Measurements from ENCODE around the gene NT5M. TPM values are rescaled to one million over a fixed set of nuclear protein-coding genes. Genes with fewer than 3 reads are reported as not detected.
A peak's percentile ranks its signal among the peaks of the same experiment; 100 is the strongest.

The NT5M gene
- total and polyA plus RNA-seq, 9 of the 15 experiments (the other 6 are each of a cell fraction or from before 2014, with no cell fraction given) = 0.24 to 10.1 (median 3.4) TPM

DNA sequence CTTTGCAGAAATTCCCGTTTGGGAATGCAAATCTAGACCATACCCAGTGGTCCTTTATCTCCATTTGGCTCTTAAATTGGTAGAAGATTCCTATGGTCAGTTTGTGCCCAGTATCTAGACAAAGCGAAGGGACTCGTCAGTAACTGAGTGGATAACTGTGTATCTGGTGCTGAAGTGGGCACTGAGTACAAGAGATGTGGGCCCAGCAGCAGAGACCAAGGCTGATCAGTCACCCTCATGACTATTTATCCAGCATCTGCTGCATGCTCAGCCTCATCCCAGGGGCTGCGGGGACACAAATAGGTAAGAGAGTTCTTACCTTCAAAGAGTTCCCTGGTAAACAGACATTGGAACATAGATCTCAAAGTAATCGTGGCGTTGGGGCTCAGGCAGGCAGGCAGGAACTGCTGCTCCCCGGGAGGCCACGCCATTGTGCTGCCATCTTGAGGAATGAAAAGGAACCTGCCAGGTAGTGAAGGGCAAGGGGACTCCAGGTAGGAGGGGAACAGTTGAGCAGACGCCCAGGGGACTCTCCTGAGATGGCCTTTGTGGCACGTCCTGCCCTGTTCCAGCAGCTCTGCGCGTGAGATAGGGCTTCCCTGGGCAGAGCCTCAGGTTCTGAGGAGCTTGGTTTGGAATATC is 10.3 kb downstream of the NT5M start (continued):
- TF ChIP-seq, protein P1, sequence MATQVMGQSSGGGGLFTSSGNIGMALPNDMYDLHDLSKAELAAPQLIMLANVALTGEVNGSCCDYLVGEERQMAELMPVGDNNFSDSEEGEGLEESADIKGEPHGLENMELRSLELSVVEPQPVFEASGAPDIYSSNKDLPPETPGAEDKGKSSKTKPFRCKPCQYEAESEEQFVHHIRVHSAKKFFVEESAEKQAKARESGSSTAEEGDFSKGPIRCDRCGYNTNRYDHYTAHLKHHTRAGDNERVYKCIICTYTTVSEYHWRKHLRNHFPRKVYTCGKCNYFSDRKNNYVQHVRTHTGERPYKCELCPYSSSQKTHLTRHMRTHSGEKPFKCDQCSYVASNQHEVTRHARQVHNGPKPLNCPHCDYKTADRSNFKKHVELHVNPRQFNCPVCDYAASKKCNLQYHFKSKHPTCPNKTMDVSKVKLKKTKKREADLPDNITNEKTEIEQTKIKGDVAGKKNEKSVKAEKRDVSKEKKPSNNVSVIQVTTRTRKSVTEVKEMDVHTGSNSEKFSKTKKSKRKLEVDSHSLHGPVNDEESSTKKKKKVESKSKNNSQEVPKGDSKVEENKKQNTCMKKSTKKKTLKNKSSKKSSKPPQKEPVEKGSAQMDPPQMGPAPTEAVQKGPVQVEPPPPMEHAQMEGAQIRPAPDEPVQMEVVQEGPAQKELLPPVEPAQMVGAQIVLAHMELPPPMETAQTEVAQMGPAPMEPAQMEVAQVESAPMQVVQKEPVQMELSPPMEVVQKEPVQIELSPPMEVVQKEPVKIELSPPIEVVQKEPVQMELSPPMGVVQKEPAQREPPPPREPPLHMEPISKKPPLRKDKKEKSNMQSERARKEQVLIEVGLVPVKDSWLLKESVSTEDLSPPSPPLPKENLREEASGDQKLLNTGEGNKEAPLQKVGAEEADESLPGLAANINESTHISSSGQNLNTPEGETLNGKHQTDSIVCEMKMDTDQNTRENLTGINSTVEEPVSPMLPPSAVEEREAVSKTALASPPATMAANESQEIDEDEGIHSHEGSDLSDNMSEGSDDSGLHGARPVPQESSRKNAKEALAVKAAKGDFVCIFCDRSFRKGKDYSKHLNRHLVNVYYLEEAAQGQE (IDR thresholded peaks at IDR 0.05; ENCODE audit: borderline replicate concordance) = peak; percentile 43; the same call in 1 of the 2 replicates
- TF ChIP-seq, protein P1 (CRISPR knock-in tag; IDR thresholded peaks at IDR 0.05; ENCODE audit: low read depth) = no peak
- TF ChIP-seq ELF4 (CRISPR knock-in tag; IDR thresholded peaks at IDR 0.05) (no peak), SMC3 (conservative IDR thresholded peaks at IDR 0.05; ENCODE audit: insufficient read depth, low read depth, low read length) (peak; percentile 43; the same call in 1 of the 2 replicates), NR3C1 (CRISPR knock-in tag; IDR thresholded peaks at IDR 0.05) (no peak), ARID2 (IDR thresholded peaks at IDR 0.05) (0 out of 2 replicates have a peak, but pooled peaks have one; percentile 27), RAD21 (CRISPR knock-in tag; conservative IDR thresholded peaks at IDR 0.05 in 1 of 2, IDR thresholded peaks at IDR 0.05 in 1 of 2) (peak; percentile 37 to 58)
- TF ChIP-seq, protein P2, sequence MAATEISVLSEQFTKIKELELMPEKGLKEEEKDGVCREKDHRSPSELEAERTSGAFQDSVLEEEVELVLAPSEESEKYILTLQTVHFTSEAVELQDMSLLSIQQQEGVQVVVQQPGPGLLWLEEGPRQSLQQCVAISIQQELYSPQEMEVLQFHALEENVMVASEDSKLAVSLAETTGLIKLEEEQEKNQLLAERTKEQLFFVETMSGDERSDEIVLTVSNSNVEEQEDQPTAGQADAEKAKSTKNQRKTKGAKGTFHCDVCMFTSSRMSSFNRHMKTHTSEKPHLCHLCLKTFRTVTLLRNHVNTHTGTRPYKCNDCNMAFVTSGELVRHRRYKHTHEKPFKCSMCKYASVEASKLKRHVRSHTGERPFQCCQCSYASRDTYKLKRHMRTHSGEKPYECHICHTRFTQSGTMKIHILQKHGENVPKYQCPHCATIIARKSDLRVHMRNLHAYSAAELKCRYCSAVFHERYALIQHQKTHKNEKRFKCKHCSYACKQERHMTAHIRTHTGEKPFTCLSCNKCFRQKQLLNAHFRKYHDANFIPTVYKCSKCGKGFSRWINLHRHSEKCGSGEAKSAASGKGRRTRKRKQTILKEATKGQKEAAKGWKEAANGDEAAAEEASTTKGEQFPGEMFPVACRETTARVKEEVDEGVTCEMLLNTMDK (IDR thresholded peaks at IDR 0.05; ENCODE audit: borderline replicate concordance, insufficient read depth, low read depth, low read length, poor library complexity, severe bottlenecking) = peak; percentile 43

Data from K562 (cell line).